ENCODE results near the gene GLIS1.

Gene GLIS1

DNA sequence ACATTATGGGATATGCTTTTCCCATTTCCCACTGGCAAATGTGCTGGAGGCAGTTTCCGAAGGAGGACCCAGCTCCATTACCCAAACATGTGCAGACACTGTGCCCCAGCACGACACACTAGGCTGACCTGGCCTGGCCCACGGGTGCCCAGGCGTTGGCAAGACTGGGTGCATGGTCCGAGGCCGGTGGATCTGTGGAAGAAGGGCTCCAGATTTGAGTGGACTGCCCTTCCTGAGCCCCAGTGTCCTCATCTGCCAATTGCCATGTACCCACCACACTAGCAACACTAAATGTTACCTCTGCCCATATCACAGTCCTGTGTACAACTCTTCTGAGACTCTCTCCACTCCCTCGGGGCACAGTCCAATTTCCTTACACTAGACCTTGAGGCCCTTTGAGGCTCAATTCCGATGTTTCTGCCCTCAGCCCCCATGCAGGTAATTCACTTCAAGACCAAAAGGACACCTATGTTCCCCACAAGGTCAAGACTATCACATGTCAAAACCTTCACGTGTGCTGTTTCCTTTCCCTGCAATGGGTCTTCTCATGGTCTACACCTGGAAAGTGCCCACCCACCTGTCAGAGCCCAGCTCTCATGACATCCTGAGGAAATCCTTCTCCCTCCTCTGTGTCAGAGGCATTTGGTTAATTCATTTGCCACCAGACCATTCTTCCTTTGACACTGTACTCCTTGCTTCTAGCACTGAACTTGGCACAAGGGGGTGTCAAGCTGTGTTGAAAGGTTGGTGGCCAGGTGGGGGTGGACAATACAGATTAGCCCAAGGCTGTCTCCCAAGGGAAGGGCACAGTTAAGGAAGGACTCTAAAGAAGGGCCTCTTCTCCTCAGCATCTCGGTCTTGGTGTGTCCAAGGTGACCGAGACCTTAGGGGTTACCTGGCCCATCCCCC is 154.8 kb downstream of the GLIS1 start:
- Mint-ChIP-seq H3K9me3 (no peaks in the 10 kb centered on the region), H3K4me1 (ENCODE audit: low read depth) (peaks cover 10% of the 10 kb centered on the region), H3K27me3 (ENCODE audit: low read depth) (no peaks in the 10 kb centered on the region), H3K27ac (no peak overlapping the region), H3K4me3 (no peak overlapping the region), H3K36me3 (ENCODE audit: low read depth) (no peaks in the 10 kb centered on the region)
- no peak for DNase-seq (ENCODE audit: low spot score)

DNA sequence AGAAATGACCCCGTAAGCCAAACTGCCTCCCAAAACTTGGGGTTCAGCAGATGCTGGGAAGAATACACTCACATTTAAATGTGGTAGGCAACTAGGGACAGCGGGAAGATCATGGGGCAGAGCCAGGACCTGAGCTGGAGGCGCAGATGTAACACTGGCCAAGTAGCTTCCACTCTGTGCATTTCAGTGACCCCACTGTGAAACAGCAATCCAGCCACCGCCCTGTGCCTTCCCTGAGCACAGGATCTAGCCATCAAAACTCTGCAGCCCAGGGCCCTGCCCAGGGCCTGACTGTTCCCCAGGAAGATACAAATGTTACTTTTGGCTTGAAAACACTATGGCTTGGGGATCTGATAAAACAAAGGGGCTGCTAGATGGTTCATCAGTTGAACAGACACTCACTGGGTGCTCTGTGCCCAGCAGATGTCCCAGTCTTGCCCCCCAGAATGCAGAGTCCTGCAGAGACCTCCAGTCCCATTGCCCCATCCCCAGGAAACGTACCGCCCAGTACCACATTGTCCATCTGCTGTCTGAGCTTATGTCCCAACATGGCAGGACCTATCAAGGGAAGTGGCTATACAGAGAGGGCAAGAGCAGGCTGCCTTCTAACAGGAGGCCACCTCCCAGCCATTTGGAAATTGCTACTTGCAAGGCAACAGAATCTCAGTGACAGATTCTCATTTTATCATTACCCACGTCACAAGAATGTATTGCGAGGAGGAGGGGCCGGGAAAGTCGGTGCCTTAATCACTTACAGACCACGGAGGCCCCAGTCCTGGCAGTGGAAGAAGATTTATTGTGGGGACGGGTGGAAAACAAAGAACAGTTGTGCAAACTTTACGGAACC is 155.7 kb downstream of the GLIS1 start:
- peaks cover 10% of the 10 kb centered on the region for H3K4me1 Mint-ChIP-seq (ENCODE audit: low read depth)
- no peaks in the 10 kb centered on the region for H3K36me3 Mint-ChIP-seq (ENCODE audit: low read depth)
- no peak for DNase-seq (ENCODE audit: low spot score)
- H3K27me3 Mint-ChIP-seq (ENCODE audit: low read depth): peaks cover 3% of the 10 kb centered on the region
- H3K27ac Mint-ChIP-seq: no peak overlapping the region
- no peaks in the 10 kb centered on the region for H3K9me3 Mint-ChIP-seq
- H3K4me3 Mint-ChIP-seq: no peak overlapping the region

DNA sequence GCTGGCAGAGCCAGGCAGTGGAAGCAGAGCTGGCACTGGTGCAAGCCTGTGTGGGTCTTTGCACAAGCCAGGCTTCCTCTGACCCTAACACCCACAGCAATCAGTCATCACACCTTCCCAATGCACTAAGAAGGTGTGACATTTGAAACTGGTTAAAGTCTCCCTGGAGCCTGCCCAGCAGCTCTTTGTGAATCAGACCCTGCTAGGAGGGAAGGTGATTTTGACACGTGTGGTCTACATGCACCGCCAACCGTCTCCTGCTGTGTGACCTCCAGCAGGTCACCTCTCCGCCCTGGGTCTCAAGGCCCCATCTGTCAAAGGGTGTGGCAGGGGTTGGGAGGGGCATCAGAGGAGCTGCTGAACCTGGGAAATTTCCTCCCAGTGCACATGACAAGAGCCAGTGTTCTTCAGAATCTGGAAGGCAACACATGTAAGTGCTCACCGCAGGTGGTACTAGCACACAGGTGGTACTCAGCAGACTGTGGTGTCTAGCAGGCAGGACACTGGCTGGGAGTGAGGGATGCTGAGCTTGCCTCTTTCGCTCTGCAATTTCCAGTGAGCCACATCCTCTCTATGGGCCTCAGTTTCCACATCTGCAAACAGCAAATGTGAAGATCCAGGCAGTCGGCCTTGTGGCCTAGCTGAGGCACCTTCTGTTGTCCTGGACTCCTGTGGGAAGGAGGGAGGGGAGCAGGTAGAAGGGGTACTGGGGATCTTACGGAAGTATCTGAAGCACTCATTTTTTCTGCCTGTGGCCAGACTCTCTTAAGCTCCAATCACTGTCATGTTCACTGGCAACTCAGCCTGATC is 156.5 kb downstream of the GLIS1 start:
- peaks cover 3% of the 10 kb centered on the region for H3K27me3 Mint-ChIP-seq (ENCODE audit: low read depth)
- H3K27ac Mint-ChIP-seq: no peak overlapping the region
- no peaks in the 10 kb centered on the region for H3K36me3 Mint-ChIP-seq (ENCODE audit: low read depth)
- no peak overlapping the region for H3K4me3 Mint-ChIP-seq
- no peaks in the 10 kb centered on the region for H3K9me3 Mint-ChIP-seq
- DNase-seq (ENCODE audit: low spot score): no peak
- peaks cover 10% of the 10 kb centered on the region for H3K4me1 Mint-ChIP-seq (ENCODE audit: low read depth)

DNA sequence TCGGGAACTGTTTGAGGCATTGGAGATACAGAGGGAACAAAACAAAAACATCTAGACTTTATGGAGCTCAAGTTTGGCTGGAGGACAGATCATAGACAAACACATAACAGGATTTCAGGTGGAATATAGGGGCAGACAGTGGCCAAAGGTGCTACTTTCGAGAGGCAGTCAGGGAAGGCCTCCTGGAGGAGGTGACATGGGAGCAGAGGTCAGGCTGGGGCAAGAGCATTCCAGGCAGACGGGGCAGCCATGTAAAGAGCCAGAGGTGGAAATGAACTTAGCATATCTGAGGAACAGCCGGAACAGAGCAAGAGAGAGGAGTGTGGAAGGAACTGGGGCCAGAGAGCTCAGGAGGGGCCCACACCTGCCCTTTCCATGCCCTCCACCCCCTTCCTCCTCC is 157.5 kb downstream of the GLIS1 start:
- no peaks in the 10 kb centered on the region for H3K36me3 Mint-ChIP-seq (ENCODE audit: low read depth)
- H3K27ac Mint-ChIP-seq: no peak overlapping the region
- no peaks in the 10 kb centered on the region for H3K9me3 Mint-ChIP-seq
- peaks cover 10% of the 10 kb centered on the region for H3K4me1 Mint-ChIP-seq (ENCODE audit: low read depth)
- DNase-seq (ENCODE audit: low spot score): no peak
- H3K4me3 Mint-ChIP-seq: no peak overlapping the region
- H3K27me3 Mint-ChIP-seq (ENCODE audit: low read depth): peaks cover 3% of the 10 kb centered on the region

- Mint-ChIP-seq H3K9me3 (no peaks in the 10 kb centered on the region), H3K4me3 (no peak overlapping the region), H3K27me3 (ENCODE audit: low read depth) (peaks cover 3% of the 10 kb centered on the region), H3K27ac (no peak overlapping the region), H3K4me1 (ENCODE audit: low read depth) (peaks cover 10% of the 10 kb centered on the region), H3K36me3 (ENCODE audit: low read depth) (no peaks in the 10 kb centered on the region)
- no peak for DNase-seq (ENCODE audit: low spot score)
These were observed 158.1 kb downstream of the GLIS1 start for GRCh38 chr1:53580739-53581475.

- DNase-seq (ENCODE audit: low spot score): no peak
- Mint-ChIP-seq H3K9me3 (no peaks in the 10 kb centered on the region), H3K4me1 (ENCODE audit: low read depth) (peaks cover 8% of the 10 kb centered on the region), H3K36me3 (ENCODE audit: low read depth) (no peaks in the 10 kb centered on the region), H3K27me3 (ENCODE audit: low read depth) (peaks cover 3% of the 10 kb centered on the region), H3K4me3 (no peak overlapping the region), H3K27ac (no peak overlapping the region)
These were observed 159.0 kb downstream of the GLIS1 start for GRCh38 chr1:53580009-53580400.

GRCh38 chr1:53579221-53580008 is 159.5 kb downstream of the GLIS1 start:
- Mint-ChIP-seq H3K36me3 (ENCODE audit: low read depth) (no peaks in the 10 kb centered on the region), H3K27ac (no peak overlapping the region), H3K4me1 (ENCODE audit: low read depth) (peaks cover 3% of the 10 kb centered on the region), H3K27me3 (ENCODE audit: low read depth) (peaks cover 3% of the 10 kb centered on the region), H3K4me3 (no peak overlapping the region), H3K9me3 (no peaks in the 10 kb centered on the region)
- no peak for DNase-seq (ENCODE audit: low spot score)

- H3K9me3 Mint-ChIP-seq: no peaks in the 10 kb centered on the region
- no peaks in the 10 kb centered on the region for H3K36me3 Mint-ChIP-seq (ENCODE audit: low read depth)
- no peak overlapping the region for H3K27ac Mint-ChIP-seq
- peaks cover 3% of the 10 kb centered on the region for H3K4me1 Mint-ChIP-seq (ENCODE audit: low read depth)
- H3K4me3 Mint-ChIP-seq: no peak overlapping the region
- no peak for DNase-seq (ENCODE audit: low spot score)
- H3K27me3 Mint-ChIP-seq (ENCODE audit: low read depth): peaks cover 3% of the 10 kb centered on the region
These were observed 160.6 kb downstream of the GLIS1 start for GRCh38 chr1:53578358-53578757.

GRCh38 chr1:53577761-53578100 is 161.2 kb downstream of the GLIS1 start:
- no peak for DNase-seq (ENCODE audit: low spot score)

DNA sequence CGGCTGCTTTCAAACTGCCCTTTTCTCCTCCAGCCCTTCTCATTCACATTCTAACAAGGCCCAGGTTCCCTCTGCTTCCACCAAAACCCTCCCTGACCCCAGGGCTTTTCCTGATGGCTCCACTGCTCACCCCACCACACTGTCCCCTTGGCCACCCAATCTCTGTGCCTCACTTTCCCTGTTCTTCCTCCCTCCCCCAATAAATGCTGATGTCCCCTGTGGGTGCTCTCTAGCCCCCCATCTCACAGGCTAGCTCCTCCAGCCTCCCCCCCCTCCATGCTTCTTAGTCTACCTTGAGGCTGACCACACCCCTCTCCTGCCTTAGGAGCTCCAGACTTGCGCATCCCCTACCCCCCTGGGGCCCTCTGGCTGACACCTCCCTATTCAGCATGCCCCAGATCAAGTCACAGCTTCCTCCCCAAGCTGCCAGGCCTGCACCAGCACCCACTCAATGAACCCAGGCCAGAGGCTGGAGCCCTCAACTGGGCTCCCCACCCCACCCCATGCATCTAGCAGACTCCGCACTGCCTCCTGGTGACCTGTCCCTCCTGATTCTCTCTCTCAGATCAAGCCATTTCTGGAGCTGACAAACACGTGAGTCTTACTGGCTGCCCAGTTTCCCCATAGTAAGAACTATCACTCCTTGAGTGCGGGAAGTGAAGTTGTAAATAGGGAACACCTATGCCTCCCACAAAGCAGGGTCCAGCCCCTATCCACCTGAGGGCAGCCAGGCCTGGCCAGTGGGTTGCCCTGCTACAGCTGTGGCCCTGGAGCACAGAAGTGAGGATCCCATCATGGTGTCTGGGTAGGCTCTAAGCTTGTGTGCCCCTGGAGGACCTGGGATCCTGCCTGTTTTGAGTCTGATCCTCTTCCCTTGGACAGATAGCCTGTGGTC is 161.9 kb downstream of the GLIS1 start:
- no peak overlapping the region for H3K27ac Mint-ChIP-seq
- DNase-seq (ENCODE audit: low spot score): no peak
- no peaks in the 10 kb centered on the region for H3K36me3 Mint-ChIP-seq (ENCODE audit: low read depth)
- H3K4me1 Mint-ChIP-seq (ENCODE audit: low read depth): peaks cover 3% of the 10 kb centered on the region
- no peaks in the 10 kb centered on the region for H3K9me3 Mint-ChIP-seq
- H3K27me3 Mint-ChIP-seq (ENCODE audit: low read depth): peaks cover 3% of the 10 kb centered on the region
- no peak overlapping the region for H3K4me3 Mint-ChIP-seq

More at GRCh38 chr1:53577761-53578100, 161.2 kb downstream of the GLIS1 start:
- Mint-ChIP-seq H3K9me3 (no peaks in the 10 kb centered on the region), H3K27me3 (ENCODE audit: low read depth) (peaks cover 3% of the 10 kb centered on the region), H3K27ac (no peak overlapping the region), H3K36me3 (ENCODE audit: low read depth) (no peaks in the 10 kb centered on the region), H3K4me3 (no peak overlapping the region), H3K4me1 (ENCODE audit: low read depth) (peaks cover 3% of the 10 kb centered on the region)

GRCh38 chr1:53576381-53576801 is 162.6 kb downstream of the GLIS1 start:
- Mint-ChIP-seq H3K27ac (no peak overlapping the region), H3K9me3 (no peaks in the 10 kb centered on the region), H3K4me3 (no peak overlapping the region), H3K36me3 (ENCODE audit: low read depth) (no peaks in the 10 kb centered on the region), H3K4me1 (ENCODE audit: low read depth) (peaks cover 3% of the 10 kb centered on the region), H3K27me3 (ENCODE audit: low read depth) (peaks cover 3% of the 10 kb centered on the region)
- DNase-seq (ENCODE audit: low spot score): no peak

- H3K4me3 Mint-ChIP-seq: no peak overlapping the region
- H3K36me3 Mint-ChIP-seq (ENCODE audit: low read depth): no peaks in the 10 kb centered on the region
- peaks cover 3% of the 10 kb centered on the region for H3K4me1 Mint-ChIP-seq (ENCODE audit: low read depth)
- H3K9me3 Mint-ChIP-seq: no peaks in the 10 kb centered on the region
- H3K27me3 Mint-ChIP-seq (ENCODE audit: low read depth): peaks cover 5% of the 10 kb centered on the region
- H3K27ac Mint-ChIP-seq: no peak overlapping the region
- no peak for DNase-seq (ENCODE audit: low spot score)
These were observed 163.0 kb downstream of the GLIS1 start for GRCh38 chr1:53575955-53576320.

Data from T-helper 2 cell treated with Interferon-gamma antibody and Interleukin-4, amounts not matched to agents 5 μg/mL and 100 μg/mL, for 36 hours (primary cell).